Measurements from ENCODE around the gene CDH20. TPM values are rescaled to one million over a fixed set of nuclear protein-coding genes. Genes with fewer than 3 reads are reported as not detected.
A peak's percentile ranks its signal among the peaks of the same experiment; 100 is the strongest.

CDH20 gene
- total RNA-seq, 3 donors from 2014 or later: not detected

DNA sequence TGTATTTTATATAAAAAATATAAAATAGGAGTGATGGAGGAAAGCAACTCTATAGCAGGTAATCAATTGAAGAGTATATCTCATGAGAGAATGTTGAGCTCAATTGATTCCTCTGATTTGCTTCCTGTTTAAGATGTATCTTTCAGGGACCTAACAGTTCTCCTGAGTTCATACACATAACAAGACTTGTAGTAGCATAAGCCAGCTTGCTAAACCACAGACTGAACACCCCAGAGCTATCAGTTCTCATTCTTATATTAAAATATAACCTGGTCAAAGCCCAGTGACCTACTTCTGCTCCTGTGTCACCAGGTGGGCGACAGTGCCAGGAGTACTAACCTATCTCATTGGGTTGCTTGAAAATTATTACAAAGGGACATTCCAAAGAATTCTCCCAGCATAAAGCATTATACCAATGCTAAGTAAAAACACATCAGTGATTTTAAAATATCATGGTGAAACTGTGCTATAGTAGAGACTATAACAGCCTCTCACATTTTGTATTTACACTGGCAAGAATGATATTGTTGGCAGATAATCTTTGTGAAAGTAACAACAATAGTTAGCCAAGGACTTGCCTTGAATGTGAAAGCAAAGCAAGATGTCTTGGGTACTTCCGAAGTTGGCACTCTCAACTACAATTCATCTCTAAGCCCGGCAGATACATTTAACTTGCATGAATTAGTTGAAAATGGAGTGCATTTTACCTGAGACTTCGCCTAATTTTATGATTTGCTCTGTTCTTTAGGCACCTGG, 40.8 kb upstream of the CDH20 start:
- H3K9me3 ChIP-seq: no peaks in the 10 kb centered on the region
- intact Hi-C loops (cut with DNase I, micrococcal nuclease): no loop called here
- ATAC-seq (no peak), DNase-seq (no peak)
- H3K36me3 ChIP-seq (ENCODE audit: low read depth): no peaks in the 10 kb centered on the region
- TF ChIP-seq, protein P1, sequence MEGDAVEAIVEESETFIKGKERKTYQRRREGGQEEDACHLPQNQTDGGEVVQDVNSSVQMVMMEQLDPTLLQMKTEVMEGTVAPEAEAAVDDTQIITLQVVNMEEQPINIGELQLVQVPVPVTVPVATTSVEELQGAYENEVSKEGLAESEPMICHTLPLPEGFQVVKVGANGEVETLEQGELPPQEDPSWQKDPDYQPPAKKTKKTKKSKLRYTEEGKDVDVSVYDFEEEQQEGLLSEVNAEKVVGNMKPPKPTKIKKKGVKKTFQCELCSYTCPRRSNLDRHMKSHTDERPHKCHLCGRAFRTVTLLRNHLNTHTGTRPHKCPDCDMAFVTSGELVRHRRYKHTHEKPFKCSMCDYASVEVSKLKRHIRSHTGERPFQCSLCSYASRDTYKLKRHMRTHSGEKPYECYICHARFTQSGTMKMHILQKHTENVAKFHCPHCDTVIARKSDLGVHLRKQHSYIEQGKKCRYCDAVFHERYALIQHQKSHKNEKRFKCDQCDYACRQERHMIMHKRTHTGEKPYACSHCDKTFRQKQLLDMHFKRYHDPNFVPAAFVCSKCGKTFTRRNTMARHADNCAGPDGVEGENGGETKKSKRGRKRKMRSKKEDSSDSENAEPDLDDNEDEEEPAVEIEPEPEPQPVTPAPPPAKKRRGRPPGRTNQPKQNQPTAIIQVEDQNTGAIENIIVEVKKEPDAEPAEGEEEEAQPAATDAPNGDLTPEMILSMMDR (IDR thresholded peaks at IDR 0.05): no peak
- no peaks in the 10 kb centered on the region for H3K4me1 ChIP-seq (ENCODE audit: low read depth)
- H3K4me3 ChIP-seq: no peak overlapping the region

DNA sequence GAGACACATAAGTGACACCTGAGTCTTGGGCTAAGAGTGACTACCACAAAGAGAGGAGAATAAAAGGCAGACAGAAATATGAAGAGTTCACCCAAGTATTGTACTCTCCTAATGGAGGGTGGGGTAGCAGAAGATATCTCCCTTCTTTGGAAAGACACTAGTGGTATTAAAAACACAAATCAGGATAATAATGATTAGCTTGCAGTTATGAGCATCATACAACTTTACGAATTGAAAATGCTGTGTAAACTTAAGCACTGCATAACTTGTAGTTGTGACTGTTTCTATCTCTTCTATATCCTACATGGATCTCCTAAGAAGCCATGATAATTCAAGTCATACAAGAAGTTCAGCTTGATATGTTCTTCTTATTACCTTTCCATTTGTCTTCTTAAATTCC, 38.1 kb upstream of the CDH20 start:
- no peaks in the 10 kb centered on the region for H3K9me3 ChIP-seq
- no peaks in the 10 kb centered on the region for H3K4me1 ChIP-seq (ENCODE audit: low read depth)
- no peaks in the 10 kb centered on the region for H3K36me3 ChIP-seq (ENCODE audit: low read depth)
- H3K4me3 ChIP-seq: no peak overlapping the region
- TF ChIP-seq, protein P1 (IDR thresholded peaks at IDR 0.05): no peak
- ATAC-seq: no peak
- intact Hi-C loops (cut with DNase I, micrococcal nuclease): no loop called here
- no peak for DNase-seq

GRCh38 chr18:61308004-61308403, 25.2 kb upstream of the CDH20 start:
- no peak for DNase-seq
- Histone ChIP-seq H3K9me3 (no peaks in the 10 kb centered on the region), H3K4me1 (ENCODE audit: low read depth) (no peaks in the 10 kb centered on the region), H3K4me3 (no peak overlapping the region), H3K36me3 (ENCODE audit: low read depth) (no peaks in the 10 kb centered on the region)
- TF ChIP-seq, protein P1 (IDR thresholded peaks at IDR 0.05): no peak
- no peak for ATAC-seq
- intact Hi-C loops (cut with DNase I, micrococcal nuclease): no loop called here

GRCh38 chr18:61308795-61309393, 24.3 kb upstream of the CDH20 start:
- DNase-seq (peak in 1 of 3 donors; percentile 16), ATAC-seq (no peak)
- TF ChIP-seq, protein P1 (IDR thresholded peaks at IDR 0.05): no peak
- no peaks in the 10 kb centered on the region for H3K4me1 ChIP-seq (ENCODE audit: low read depth)
- no peaks in the 10 kb centered on the region for H3K9me3 ChIP-seq
- no peaks in the 10 kb centered on the region for H3K36me3 ChIP-seq (ENCODE audit: low read depth)
- no peak overlapping the region for H3K4me3 ChIP-seq
- intact Hi-C loops (cut with DNase I, micrococcal nuclease): no loop called here

DNA sequence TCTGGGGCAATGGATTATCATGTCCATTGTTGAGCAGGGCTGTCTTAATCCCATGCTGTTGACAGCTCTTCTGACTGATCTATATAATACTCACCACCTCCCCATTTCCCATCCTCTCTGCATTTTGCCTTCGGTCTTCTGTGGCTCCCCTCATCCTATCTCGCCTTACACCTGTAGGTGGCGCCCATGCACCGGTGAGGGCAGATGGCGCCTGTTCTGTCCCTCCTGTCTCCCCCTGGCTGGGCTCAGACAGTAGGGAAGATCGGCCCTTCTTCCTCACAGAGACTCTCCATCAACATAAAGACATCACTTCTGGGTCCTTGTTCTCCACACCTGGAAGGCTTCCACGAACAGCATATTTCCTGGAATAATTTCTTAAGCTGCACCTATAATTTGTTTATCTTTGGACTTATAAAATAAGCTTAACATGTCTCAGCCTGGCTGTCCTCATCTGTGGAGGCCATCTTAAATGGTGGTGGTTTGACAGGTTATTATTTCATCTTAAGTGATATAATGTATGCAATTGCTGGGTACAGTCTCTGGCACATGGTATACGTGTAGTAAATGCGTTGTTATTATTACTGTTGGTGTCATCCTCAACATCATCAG, 10.9 kb upstream of the CDH20 start:
- TF ChIP-seq, protein P1 (IDR thresholded peaks at IDR 0.05): peak; percentile 45
- DNase-seq (peak; percentile 32 to 76 (median 73)), ATAC-seq (peak; percentile 79)
- H3K4me3 ChIP-seq: no peak overlapping the region
- H3K4me1 ChIP-seq (ENCODE audit: low read depth): no peaks in the 10 kb centered on the region
- H3K36me3 ChIP-seq (ENCODE audit: low read depth): no peaks in the 10 kb centered on the region
- H3K9me3 ChIP-seq: no peaks in the 10 kb centered on the region
- intact Hi-C loops (cut with DNase I, micrococcal nuclease): no loop called here
